ENCODE data around the gene TNN.
"Not testable (repeated sequence)": the region's sequence is repeated elsewhere in the genome, so short reads cannot be mapped to it uniquely, and the experiment has no call there.

TNN gene

GRCh38 chr1:175067362-175068106 lies at the start of gene TNN:
TSS of gene TNN (plus strand) at chr1:175067833. CDS start at chr1:175077419, 9,586 bp downstream.
- no peak for DNase-seq (ENCODE audit: low read depth in 2 of 2)

GRCh38 chr1:175019524-175019923 lies 48.1 kb upstream of the TNN start:
- DNase-seq (ENCODE audit: low read depth in 2 of 2): no peak

DNA sequence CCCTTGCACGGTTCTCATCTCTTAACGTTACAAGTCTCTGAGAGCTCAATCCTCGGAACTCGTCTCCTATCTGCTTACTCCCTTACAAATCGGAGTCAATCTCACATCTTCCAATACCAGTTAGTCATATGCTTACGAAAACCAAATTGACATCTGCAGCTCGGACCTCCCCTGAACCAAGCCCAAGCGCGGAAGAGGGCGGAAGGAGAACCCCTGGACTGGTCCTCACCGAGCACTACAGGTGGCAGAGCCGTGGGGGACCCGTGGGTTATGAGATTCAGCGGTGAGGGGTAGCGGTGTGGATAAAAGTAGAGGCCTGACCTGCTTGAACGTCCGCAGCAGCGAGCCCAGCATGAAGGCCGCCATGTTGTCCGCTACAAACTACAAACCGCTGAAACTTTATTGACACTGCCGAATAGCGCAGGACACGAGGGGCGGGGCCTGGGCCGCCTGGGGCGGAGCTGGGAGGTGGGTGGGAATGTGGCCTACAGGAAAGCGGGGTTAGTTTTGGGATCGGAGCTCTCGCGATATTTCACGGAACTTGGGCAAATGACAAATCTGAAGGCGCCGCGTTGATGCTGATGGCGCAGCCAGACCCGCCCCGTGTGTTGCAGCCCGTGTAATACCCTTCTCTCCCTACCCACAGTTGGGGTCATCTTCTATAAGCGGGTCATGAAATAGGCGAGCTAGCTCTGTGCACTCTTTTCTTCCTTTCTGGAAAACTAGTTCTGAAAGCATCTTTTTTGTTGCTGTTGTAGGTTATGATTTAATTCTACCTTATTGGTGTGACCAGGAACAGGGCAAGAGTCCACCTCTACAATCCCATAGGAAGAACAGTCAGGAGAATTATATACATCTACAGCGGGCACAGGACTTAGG lies 44.4 kb upstream of the TNN start, which contains the start of gene MRPS14:
Gene MRPS14 (minus strand): TSS at position 383 of the 879 bp plus-strand sequence. CDS start 17 bp downstream, at position 366.
- DNase-seq (ENCODE audit: low read depth in 2 of 2): peak; percentile 99

DNA sequence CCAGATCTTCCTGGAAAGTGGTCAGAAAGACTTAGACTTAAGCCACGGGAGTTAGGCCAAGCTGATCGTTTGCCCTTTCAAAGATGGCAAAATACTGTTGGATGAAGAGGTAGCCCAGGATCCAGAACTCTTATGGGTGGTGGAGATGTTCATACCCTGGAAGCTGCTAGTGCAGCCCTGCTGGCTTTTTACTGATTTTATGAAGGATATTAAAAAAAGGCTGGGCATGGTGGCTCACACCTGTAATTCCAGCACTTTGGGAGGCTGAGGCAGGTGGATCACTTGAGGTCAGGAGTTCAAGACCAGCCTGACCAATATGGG lies 43.8 kb upstream of the TNN start:
- not testable (repeated sequence) for DNase-seq (ENCODE audit: low read depth in 2 of 2)

- DNase-seq (ENCODE audit: low read depth in 2 of 2): no peak
These were observed 42.9 kb upstream of the TNN start for GRCh38 chr1:175024773-175025172.

GRCh38 chr1:175033953-175034352 lies 33.7 kb upstream of the TNN start:
- DNase-seq (ENCODE audit: low read depth in 2 of 2): no peak

DNA sequence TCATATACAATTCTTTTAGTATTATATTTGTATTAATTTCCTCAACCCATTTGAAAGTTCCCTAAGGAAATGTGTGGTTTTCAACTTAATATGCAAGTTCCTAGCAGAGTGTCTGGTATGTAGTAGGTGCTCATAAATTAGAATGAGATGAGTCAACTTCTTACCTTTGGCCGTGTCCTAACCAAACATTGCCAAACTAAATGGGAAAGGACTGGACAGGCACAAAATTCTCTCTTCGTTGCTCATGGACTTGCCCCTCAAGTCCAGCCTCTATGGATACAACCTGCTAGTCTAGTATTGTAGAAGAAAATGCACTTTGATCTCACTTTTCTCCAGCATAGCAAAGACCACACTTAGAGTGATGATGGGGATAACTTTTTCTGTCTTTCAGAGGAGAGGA lies 32.9 kb upstream of the TNN start:
- no peak for DNase-seq (ENCODE audit: low read depth in 2 of 2)

- no peak for DNase-seq (ENCODE audit: low read depth in 2 of 2)
These were observed 31.8 kb upstream of the TNN start for GRCh38 chr1:175035865-175036264.

GRCh38 chr1:175036476-175036875 lies 31.2 kb upstream of the TNN start:
- DNase-seq (ENCODE audit: low read depth in 2 of 2): no peak

GRCh38 chr1:175037416-175037815 lies 30.2 kb upstream of the TNN start:
- DNase-seq (ENCODE audit: low read depth in 2 of 2): no peak

DNA sequence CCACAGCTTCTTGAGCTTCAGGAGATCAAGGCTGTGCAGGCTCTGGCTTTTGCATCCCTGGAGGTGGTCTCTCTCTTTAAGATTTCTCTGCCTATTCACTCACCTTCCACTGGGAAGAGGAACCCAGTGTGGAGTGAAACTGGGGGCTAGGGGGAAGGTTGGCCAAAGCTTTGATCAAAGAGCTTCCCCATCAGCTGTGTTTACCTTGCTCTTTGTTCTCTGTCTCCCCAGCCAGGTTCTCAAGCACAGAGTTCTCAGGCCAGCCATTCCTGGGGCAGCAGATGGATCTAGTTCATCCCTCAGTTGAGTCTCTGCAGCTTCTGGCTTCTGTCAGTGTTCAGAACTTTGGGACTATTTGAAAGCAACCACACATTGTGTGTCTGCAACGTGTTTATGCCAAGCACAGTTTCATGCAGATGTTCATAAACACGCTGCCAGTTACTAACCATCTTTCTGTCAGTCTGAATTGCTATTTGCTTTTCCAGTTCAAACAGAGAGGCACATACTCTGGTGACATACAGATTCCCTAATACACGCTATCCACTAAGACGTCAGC lies 27.2 kb upstream of the TNN start:
- no peak for DNase-seq (ENCODE audit: low read depth in 2 of 2)

GRCh38 chr1:175042650-175043049 lies 25.0 kb upstream of the TNN start:
- no peak for DNase-seq (ENCODE audit: low read depth in 2 of 2)

- DNase-seq (ENCODE audit: low read depth in 2 of 2): no peak
These were observed 23.8 kb upstream of the TNN start for GRCh38 chr1:175043824-175044223.

- not testable (repeated sequence) for DNase-seq (ENCODE audit: low read depth in 2 of 2)
These were observed 23.0 kb upstream of the TNN start for GRCh38 chr1:175044591-175044990.

GRCh38 chr1:175045097-175045496 lies 22.5 kb upstream of the TNN start:
- no peak for DNase-seq (ENCODE audit: low read depth in 2 of 2)

DNA sequence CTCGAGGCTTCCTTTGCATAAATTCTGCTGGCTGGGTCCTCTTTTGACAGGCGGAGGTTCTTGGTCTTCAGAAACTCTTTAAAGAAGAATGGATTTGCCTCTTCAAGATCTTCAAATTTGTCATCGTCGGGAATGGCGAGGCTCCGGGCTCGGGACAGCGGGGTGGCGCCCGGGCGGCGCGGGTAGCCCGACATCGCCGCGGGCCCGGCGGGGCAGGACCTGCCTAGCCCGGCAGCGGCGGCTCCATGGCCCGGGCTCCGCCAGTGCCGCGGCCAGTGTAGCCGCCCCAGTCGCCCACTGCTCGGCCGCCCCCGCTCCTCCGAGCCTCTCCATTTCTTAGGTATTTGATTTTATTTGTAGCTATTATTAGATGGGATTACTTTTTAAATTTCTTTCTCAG lies 22.1 kb upstream of the TNN start:
- no peak for DNase-seq (ENCODE audit: low read depth in 2 of 2)

- DNase-seq (ENCODE audit: low read depth in 2 of 2): no peak
These were observed 16.6 kb upstream of the TNN start for GRCh38 chr1:175050992-175051391.

DNA sequence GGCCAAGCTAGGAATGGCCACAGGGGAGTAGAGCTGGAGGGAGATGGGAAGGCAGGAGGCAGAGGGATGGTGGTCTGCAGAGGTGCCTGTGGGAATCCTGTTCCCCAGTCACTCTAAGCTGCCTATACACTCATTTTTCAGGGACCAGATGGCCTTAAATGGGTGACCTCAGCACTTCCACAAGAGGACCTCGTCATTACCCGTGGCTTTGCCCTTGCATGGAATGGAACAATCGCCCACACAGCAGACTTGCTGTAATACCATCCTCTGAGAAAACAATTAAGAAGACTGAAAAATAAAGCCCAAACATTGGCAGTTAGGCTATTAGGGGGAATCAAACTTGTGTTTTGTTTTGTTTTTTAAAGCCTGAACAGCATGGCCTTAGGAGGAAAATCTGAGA lies 12.9 kb upstream of the TNN start:
- DNase-seq (ENCODE audit: low read depth in 2 of 2): no peak

GRCh38 chr1:175062339-175062738 lies 5.3 kb upstream of the TNN start:
- DNase-seq (ENCODE audit: low read depth in 2 of 2): no peak

DNA sequence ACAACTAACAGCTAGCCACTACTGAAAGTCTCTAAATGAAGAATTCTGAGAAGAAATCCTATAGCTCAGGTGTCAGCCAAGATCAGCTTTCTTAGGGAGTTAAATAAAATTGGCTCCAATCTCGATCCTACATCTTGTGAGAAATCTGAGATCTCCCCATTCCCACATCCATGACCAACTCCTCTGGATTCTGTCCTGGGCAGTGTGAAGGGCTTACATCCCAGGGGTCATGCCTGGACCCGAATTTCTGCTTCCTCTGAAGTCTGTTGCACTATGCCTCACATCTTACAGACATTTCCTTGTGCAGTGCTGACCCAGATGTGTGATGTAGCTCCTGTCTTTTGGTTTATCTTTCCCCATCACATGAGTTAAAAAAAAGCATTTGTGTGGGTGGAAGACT lies 4.8 kb upstream of the TNN start:
- no peak for DNase-seq (ENCODE audit: low read depth in 2 of 2)

DNA sequence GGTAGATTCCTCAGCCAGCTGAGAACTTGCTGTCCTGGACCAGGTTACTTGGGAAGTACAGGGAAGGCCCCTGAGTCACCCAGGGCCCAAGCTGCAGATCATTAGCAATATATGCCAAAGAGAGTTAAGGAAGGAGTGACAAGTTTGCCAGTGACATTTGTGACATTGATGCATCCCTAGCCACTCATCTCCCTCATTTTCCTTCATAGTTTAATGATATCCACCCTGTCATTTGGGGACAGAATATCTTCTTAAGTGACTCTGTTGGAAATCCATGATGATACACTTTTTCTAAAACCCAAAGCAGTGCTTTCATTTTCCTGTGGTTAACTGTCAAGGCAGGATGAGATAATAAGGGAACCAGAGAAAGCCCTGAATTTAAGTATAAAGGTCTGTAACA lies 3.2 kb downstream of the TNN start:
- no peak for DNase-seq (ENCODE audit: low read depth in 2 of 2)

DNA sequence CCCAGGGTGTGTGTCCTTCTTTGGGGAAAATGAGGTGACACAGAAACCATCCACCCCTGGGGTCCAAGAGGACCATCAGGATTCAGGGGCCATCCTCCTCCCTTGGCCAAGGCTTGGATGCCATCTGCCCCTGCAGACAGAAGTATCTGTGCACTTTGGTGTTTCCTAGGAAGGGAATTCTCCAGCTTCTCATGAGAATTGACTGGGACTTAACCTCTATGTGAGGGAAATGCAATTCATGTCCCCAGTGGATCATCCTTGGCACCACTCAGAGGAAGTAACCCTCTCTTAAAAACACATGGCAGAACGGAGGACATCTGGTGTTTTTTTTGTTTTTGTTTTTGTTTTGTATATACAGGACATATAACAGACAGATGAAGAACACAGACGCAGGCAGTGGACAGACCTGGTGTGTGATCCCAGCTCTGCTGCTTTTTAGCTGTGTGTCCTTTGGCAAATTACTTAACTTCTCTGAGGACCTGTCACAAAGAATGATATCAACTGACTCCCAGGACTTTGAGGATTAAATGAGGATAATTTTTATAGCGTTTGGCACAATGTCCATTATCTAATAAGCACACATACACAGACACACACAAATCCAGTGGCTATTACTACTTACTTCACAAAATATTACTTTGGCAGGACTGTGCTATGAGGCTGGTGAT lies 3.8 kb downstream of the TNN start:
- DNase-seq (ENCODE audit: low read depth in 2 of 2): no peak

All from activated CD4-positive, alpha-beta T cell treated with anti-CD3 and anti-CD28 coated beads for 24 hours (primary cell).